HEK293T (cell line): Measurements from ENCODE around the gene NINJ1.

Experiments
- BHLHE40 ChIP-seq: fragments of 450-650 bp; IDR thresholded peaks from 2 replicates; pipeline ENCODE4 v1.6.1; 2016; ENCODE audit warnings: mild to moderate bottlenecking, moderate library complexity, borderline replicate concordance
- FOXA1 ChIP-seq: fragments of 450-650 bp; IDR thresholded peaks from 2 replicates; pipeline ENCODE4 v1.6.1; 2016; ENCODE audit warnings: mild to moderate bottlenecking
- FOXM1 ChIP-seq: fragments of 450-650 bp; IDR thresholded peaks from 2 replicates; pipeline ENCODE4 v1.6.1; 2017; ENCODE audit warnings: mild to moderate bottlenecking, borderline replicate concordance
- SP1 ChIP-seq: fragments of 450-650 bp; IDR thresholded peaks from 2 replicates; pipeline ENCODE4 v1.6.1; 2017

DNA sequence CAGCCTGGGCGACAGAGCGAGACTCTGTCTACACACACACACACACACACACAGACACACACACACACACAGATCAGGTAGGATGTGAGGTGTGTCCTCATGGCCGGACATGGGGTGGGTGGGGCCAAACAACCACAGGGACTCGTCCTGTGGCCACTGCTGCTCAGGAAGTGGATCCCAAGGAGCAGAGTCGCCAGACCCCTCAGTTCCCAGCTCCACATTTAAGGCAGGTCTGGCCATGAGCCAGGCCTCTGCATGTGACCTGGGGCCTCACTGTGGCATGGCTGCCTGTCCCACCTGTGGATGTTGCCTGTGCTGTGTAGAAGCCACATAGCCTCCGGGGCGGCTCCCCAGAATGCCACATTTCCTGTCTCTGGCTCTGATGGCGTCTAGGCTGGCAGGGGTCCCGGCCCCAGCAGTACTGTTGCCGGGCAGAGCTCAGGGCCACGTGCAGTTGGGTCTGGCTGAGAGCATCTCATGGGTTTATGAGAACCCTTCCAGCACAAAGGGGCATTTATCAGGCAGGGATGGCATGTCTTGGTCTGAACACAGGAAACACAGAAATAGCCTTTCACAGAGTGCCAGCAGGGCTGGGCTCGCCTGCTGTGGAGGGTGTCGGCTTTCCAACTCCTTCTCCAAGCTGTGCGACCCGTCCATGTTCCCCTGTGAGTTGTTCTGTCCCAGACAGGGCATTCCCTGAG, 9.9 kb upstream of the NINJ1 start:
- no peak for TF ChIP-seq FOXM1
- no peak for TF ChIP-seq BHLHE40
- TF ChIP-seq FOXA1, result no peak
- TF ChIP-seq SP1, result no peak
